ENCODE measurements around the gene SLC6A8.

DNA sequence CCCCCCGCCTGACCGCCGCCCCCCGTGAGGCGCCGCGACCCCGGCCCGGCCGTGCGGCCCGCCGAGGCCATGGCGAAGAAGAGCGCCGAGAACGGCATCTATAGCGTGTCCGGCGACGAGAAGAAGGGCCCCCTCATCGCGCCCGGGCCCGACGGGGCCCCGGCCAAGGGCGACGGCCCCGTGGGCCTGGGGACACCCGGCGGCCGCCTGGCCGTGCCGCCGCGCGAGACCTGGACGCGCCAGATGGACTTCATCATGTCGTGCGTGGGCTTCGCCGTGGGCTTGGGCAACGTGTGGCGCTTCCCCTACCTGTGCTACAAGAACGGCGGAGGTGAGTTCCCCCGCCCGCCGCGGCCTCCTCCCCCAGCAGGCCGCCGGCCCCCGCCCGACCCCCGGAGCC, 780 bp downstream of the SLC6A8 start:
- TF ChIP-seq JUNB (IDR thresholded peaks at IDR 0.05) (no peak), POLR2A (IDR thresholded peaks at IDR 0.05; ENCODE audit: low read length) (no peak), NPAS2 (CRISPR knock-in tag; IDR thresholded peaks at IDR 0.05; ENCODE audit: borderline replicate concordance) (no peak), HOXB5 (CRISPR knock-in tag; IDR thresholded peaks at IDR 0.05) (no peak), GATA3 (IDR thresholded peaks at IDR 0.05; ENCODE audit: borderline replicate concordance) (no peak), SMC3 (IDR thresholded peaks at IDR 0.05) (no peak), RAD21 (conservative IDR thresholded peaks at IDR 0.05 in 1 of 2, IDR thresholded peaks at IDR 0.05 in 1 of 2) (no peak), CEBPB (IDR thresholded peaks at IDR 0.05) (no peak)
- TF ChIP-seq, protein P1, sequence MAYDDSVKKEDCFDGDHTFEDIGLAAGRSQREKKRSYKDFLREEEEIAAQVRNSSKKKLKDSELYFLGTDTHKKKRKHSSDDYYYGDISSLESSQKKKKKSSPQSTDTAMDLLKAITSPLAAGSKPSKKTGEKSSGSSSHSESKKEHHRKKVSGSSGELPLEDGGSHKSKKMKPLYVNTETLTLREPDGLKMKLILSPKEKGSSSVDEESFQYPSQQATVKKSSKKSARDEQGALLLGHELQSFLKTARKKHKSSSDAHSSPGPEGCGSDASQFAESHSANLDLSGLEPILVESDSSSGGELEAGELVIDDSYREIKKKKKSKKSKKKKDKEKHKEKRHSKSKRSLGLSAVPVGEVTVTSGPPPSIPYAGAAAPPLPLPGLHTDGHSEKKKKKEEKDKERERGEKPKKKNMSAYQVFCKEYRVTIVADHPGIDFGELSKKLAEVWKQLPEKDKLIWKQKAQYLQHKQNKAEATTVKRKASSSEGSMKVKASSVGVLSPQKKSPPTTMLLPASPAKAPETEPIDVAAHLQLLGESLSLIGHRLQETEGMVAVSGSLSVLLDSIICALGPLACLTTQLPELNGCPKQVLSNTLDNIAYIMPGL (CRISPR knock-in tag; IDR thresholded peaks at IDR 0.05; ENCODE audit: borderline replicate concordance) = no peak
- TF ChIP-seq, protein P2, sequence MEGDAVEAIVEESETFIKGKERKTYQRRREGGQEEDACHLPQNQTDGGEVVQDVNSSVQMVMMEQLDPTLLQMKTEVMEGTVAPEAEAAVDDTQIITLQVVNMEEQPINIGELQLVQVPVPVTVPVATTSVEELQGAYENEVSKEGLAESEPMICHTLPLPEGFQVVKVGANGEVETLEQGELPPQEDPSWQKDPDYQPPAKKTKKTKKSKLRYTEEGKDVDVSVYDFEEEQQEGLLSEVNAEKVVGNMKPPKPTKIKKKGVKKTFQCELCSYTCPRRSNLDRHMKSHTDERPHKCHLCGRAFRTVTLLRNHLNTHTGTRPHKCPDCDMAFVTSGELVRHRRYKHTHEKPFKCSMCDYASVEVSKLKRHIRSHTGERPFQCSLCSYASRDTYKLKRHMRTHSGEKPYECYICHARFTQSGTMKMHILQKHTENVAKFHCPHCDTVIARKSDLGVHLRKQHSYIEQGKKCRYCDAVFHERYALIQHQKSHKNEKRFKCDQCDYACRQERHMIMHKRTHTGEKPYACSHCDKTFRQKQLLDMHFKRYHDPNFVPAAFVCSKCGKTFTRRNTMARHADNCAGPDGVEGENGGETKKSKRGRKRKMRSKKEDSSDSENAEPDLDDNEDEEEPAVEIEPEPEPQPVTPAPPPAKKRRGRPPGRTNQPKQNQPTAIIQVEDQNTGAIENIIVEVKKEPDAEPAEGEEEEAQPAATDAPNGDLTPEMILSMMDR (IDR thresholded peaks at IDR 0.05) = no peak
- TF ChIP-seq, protein P3, sequence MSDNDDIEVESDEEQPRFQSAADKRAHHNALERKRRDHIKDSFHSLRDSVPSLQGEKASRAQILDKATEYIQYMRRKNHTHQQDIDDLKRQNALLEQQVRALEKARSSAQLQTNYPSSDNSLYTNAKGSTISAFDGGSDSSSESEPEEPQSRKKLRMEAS (IDR thresholded peaks at IDR 0.05) = no peak

Data from A549 (cell line).